CD4-positive, alpha-beta T cell (primary cell): ENCODE results near the gene ADAP2. TPM values are rescaled to one million over a fixed set of nuclear protein-coding genes. Genes with fewer than 3 reads are reported as not detected.

Source experiments
- ATAC-seq: fragments of 200-7000 bp; cut with Tn5 transposase; one replicate; pipeline ENCODE4 v1.10.0; 2022; ENCODE audit warnings: mild to moderate bottlenecking; ENCODE audit not compliant: poor library complexity
- CTCF ChIA-PET: fragments of 350-600 bp; sonication (Branson Sonifier 250); formaldehyde crosslinking; loops from one replicate; lab custom pipeline; 2021; ENCODE audit warnings: antibody characterized with exemption, inconsistent platforms; lab: Charles Lee
- POLR2A ChIA-PET: fragments of 350-600 bp; sonication (Branson Sonifier 250); formaldehyde crosslinking; loops from one replicate; lab custom pipeline; 2021; ENCODE audit warnings: antibody characterized with exemption, inconsistent platforms; lab: Charles Lee
- DNase-seq, 14 experiments: peaks; one replicate each; pipeline ENCODE4 v3.0.0-alpha.2; 2013 to 2020; ENCODE audit warnings: mixed read lengths in 2 of 14
- H3K27ac ChIP-seq, 2 donors: one replicate each; pipeline versions ENCODE4 v1.5.1 to v1.7.0; 2013; ENCODE audit warnings: low read length in 2 of 2, low read depth in 1 of 2, mild to moderate bottlenecking in 1 of 2
- H3K27me3 ChIP-seq, 2 experiments: 1 replicate in 1 of 2; 2 replicates in 1 of 2; pipeline versions ENCODE4 v1.6.1 to v1.7.0; 2013; ENCODE audit warnings: low read length in 2 of 2, control low read depth in 1 of 2, mild to moderate bottlenecking in 1 of 2, moderate library complexity in 1 of 2; ENCODE audit not compliant: insufficient read depth in 2 of 2, control insufficient read depth in 1 of 2
- H3K36me3 ChIP-seq: one replicate; pipeline ENCODE4 v1.6.1; 2013; ENCODE audit warnings: low read length, control low read depth; ENCODE audit not compliant: insufficient read depth
- H3K4me1 ChIP-seq: one replicate; pipeline ENCODE4 v1.6.1; 2013; ENCODE audit warnings: low read length, control low read depth; ENCODE audit not compliant: insufficient read depth
- H3K4me3 ChIP-seq: one replicate; pipeline ENCODE4 v1.5.1; 2013; ENCODE audit warnings: mild to moderate bottlenecking, low read length, moderate library complexity
- H3K9me3 ChIP-seq, 2 experiments: 1 replicate in 1 of 2; 2 replicates in 1 of 2; pipeline versions ENCODE4 v1.6.1 to v1.7.0; 2013; ENCODE audit warnings: low read length in 2 of 2, mild to moderate bottlenecking in 2 of 2, control low read depth in 1 of 2, moderate library complexity in 1 of 2; ENCODE audit not compliant: control insufficient read depth in 1 of 2, insufficient read depth in 1 of 2
- H3K27ac Mint-ChIP-seq: one replicate; pipeline ENCODE4 v1.8.0; 2020; ENCODE audit warnings: mixed read lengths
- H3K27me3 Mint-ChIP-seq: one replicate; pipeline ENCODE4 v1.8.0; 2021; ENCODE audit warnings: mixed read lengths
- H3K36me3 Mint-ChIP-seq: one replicate; pipeline ENCODE4 v1.8.0; 2021; ENCODE audit warnings: low read depth, mixed read lengths
- H3K4me1 Mint-ChIP-seq: one replicate; pipeline ENCODE4 v1.8.0; 2021; ENCODE audit warnings: low read depth, mixed read lengths
- H3K4me3 Mint-ChIP-seq: one replicate; pipeline ENCODE4 v1.8.0; 2020; ENCODE audit warnings: mild to moderate bottlenecking, mixed read lengths
- H3K9me3 Mint-ChIP-seq: one replicate; pipeline ENCODE4 v1.8.0; 2020; ENCODE audit warnings: mixed read lengths
- intact Hi-C, 2 experiments: fragments of 100-400 bp; cut with DNase I in 1 of 2; cut with micrococcal nuclease in 1 of 2; formaldehyde crosslinking; loops; one replicate each; pipeline versions ENCODE4 v1.15.1 to v1.9.0; 2023 to 2025; cut with DNase I, micrococcal nuclease
- total RNA-seq, 174 experiments: library from RNA in 2 of 174; stranded (reverse) in 2 of 174; gene quantifications; one replicate each; pipeline ENCODE4 v1.2.3 and lab custom pipeline; 2021 to 2026
- TF ChIP-seq, protein P1 (sequence below): fragments of 200-600 bp; IDR thresholded peaks from one replicate; pipeline ENCODE4 v1.8.0; 2022; ENCODE audit warnings: antibody characterized with exemption, mild to moderate bottlenecking

Gene ADAP2
- total RNA-seq, 2 experiments from 2014 or later: 1.1 to 1.8 TPM

DNA sequence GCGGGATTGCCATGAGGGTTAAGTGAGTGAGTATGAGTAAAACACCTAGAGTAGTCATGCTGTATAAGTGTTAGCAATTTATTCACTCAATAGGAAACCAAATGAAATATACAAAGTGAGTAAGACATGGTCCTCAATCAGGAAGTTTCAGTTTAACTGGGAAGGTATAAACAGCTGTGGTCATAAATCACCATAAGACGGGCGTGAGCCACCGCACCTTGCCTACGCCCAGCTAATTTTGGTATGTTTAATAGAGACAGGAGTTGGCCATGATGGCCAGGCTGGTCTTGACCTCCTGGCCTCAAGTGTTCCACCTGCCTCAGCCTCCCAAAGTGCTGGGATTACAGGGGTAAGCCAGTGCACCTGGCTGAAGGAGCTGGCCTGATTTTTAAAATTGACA lies 76.1 kb downstream of the ADAP2 start:
- Mint-ChIP-seq H3K4me3 (no peak overlapping the region), H3K36me3 (peaks cover 32% of the 10 kb centered on the region), H3K27me3 (no peaks in the 10 kb centered on the region), H3K27ac (no peak overlapping the region), H3K9me3 (no peaks in the 10 kb centered on the region), H3K4me1 (no peaks in the 10 kb centered on the region)
- no peak overlapping the region for H3K27ac ChIP-seq
- POLR2A ChIA-PET: no interaction called here
- no peak overlapping the region for H3K4me3 ChIP-seq
- TF ChIP-seq, protein P1, sequence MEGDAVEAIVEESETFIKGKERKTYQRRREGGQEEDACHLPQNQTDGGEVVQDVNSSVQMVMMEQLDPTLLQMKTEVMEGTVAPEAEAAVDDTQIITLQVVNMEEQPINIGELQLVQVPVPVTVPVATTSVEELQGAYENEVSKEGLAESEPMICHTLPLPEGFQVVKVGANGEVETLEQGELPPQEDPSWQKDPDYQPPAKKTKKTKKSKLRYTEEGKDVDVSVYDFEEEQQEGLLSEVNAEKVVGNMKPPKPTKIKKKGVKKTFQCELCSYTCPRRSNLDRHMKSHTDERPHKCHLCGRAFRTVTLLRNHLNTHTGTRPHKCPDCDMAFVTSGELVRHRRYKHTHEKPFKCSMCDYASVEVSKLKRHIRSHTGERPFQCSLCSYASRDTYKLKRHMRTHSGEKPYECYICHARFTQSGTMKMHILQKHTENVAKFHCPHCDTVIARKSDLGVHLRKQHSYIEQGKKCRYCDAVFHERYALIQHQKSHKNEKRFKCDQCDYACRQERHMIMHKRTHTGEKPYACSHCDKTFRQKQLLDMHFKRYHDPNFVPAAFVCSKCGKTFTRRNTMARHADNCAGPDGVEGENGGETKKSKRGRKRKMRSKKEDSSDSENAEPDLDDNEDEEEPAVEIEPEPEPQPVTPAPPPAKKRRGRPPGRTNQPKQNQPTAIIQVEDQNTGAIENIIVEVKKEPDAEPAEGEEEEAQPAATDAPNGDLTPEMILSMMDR: no peak
- ATAC-seq (no peak), DNase-seq (no peak)
- no peaks in the 10 kb centered on the region for H3K9me3 ChIP-seq
- intact Hi-C loops: no loop called here
- peaks cover 23% of the 10 kb centered on the region for H3K36me3 ChIP-seq
- H3K27me3 ChIP-seq: no peaks in the 10 kb centered on the region
- CTCF ChIA-PET: no interaction called here
- no peaks in the 10 kb centered on the region for H3K4me1 ChIP-seq

DNA sequence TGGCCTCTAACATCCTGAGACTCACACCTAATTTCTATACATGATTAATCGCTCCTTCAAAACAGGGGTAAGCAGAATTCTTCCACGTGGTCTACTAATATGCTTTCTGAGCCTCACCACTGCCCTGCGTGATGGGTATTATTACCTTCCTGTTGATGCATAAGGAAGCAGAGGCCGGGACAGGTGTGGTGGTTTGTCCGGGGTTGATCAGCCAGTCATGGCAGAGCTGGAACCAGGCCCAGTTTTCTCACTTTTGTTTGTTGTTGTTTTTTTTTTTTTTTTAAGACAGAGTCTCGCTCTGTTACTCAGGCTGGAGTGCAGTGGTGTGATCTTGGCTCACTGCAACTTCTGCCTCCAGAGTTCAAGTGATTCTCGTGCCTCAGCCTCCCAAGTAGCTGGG lies 80.3 kb downstream of the ADAP2 start:
- no peak overlapping the region for H3K4me3 Mint-ChIP-seq
- Histone ChIP-seq H3K27ac (no peak overlapping the region), H3K36me3 (peaks cover 15% of the 10 kb centered on the region), H3K27me3 (no peaks in the 10 kb centered on the region), H3K4me1 (no peaks in the 10 kb centered on the region), H3K4me3 (no peak overlapping the region), H3K9me3 (no peaks in the 10 kb centered on the region)
- peaks cover 23% of the 10 kb centered on the region for H3K36me3 Mint-ChIP-seq
- H3K9me3 Mint-ChIP-seq: no peaks in the 10 kb centered on the region
- intact Hi-C loops: no loop called here
- DNase-seq: no peak
- CTCF ChIA-PET: no interaction called here
- no peak overlapping the region for H3K27ac Mint-ChIP-seq
- ATAC-seq: no peak
- no peaks in the 10 kb centered on the region for H3K27me3 Mint-ChIP-seq
- TF ChIP-seq, protein P1: no peak
- no peaks in the 10 kb centered on the region for H3K4me1 Mint-ChIP-seq
- POLR2A ChIA-PET: no interaction called here

DNA sequence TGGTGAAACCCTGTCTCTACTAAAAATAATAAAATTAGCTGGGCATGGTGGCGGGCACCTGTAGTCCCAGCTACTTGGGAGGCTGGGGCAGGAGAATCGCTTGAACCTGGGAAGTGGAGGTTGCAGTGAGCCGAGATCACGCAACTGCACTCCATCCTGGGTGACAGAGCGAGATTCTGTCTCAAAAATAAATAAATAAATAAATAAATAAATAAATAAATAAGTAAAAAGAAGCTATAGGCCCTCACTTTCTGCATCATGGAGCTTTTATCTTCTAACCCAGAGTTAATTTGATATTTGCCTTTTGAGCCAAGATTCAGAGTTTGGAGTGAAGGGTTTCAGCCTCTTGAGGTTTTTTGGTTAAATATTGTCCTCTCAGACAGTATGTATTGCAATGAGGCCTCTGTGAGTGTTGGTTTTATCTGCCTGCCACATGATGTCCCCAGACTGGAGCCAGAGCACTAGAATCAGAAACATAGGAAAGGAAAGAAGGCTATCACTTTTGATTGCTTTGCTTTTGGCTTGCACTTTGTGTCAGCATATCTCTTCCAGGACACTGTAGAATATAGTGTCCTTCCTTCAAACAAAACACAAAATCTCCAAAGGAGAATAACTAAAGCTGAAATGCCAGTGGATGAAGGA lies 81.6 kb downstream of the ADAP2 start:
- TF ChIP-seq, protein P1: no peak
- no peak for ATAC-seq
- Mint-ChIP-seq H3K4me1 (peaks cover 6% of the 10 kb centered on the region), H3K27ac (no peak overlapping the region), H3K4me3 (no peak overlapping the region), H3K9me3 (no peaks in the 10 kb centered on the region), H3K36me3 (peaks cover 13% of the 10 kb centered on the region), H3K27me3 (no peaks in the 10 kb centered on the region)
- no peak for DNase-seq
- no peaks in the 10 kb centered on the region for H3K9me3 ChIP-seq
- no peak overlapping the region for H3K4me3 ChIP-seq
- no peaks in the 10 kb centered on the region for H3K27me3 ChIP-seq
- peaks cover 8% of the 10 kb centered on the region for H3K36me3 ChIP-seq
- peaks cover 4% of the 10 kb centered on the region for H3K4me1 ChIP-seq
- ChIA-PET POLR2A (no interaction called here), CTCF (no interaction called here)
- intact Hi-C loops: no loop called here
- no peak overlapping the region for H3K27ac ChIP-seq
